Omental fat pad (tissue), 4 donors: Measurements from ENCODE around the gene ZNF668. TPM values are rescaled to one million over a fixed set of nuclear protein-coding genes. Genes with fewer than 3 reads are reported as not detected.

ENCODE experiments used
- ATAC-seq: fragments of 150-250 bp; one replicate; pipeline ENCODE4 v1.9.1; 2016; ENCODE audit warnings: mild to moderate bottlenecking, moderate library complexity; ENCODE audit not compliant: low FRiP score
- DNase-seq: peaks from one replicate; pipeline ENCODE4 v3.0.0-alpha.2; 2019; ENCODE audit warnings: low spot score
- CTCF ChIP-seq, 3 donors: fragments of 450-650 bp; IDR thresholded peaks; one replicate each; pipeline ENCODE4 v1.5.1; 2016 to 2017; ENCODE audit warnings: antibody characterized with exemption in 3 of 3, mild to moderate bottlenecking in 3 of 3, moderate library complexity in 2 of 3
- total RNA-seq, 4 donors: library from RNA; depleted of rRNA; stranded (reverse); fragments of >200 nt; gene quantifications; one replicate each; pipeline ENCODE4 v1.1.0, GENCODE V29; 2016

ZNF668 gene
- total RNA-seq, 4 donors from 2014 or later: 7.4 to 13.9 (median 10.8) TPM

- ATAC-seq (peak; percentile 41), DNase-seq (peak; percentile 83)
- no peak for TF ChIP-seq CTCF (IDR thresholded peaks at IDR 0.05)
These were observed 40.1 kb downstream of the ZNF668 start for GRCh38 chr16:31033709-31034492.

- ATAC-seq: peak; percentile 90
- no peak for TF ChIP-seq CTCF (IDR thresholded peaks at IDR 0.05)
These were observed 41.0 kb downstream of the ZNF668 start, which contains the start of gene STX4 for GRCh38 chr16:31032736-31033708. STX4 (plus strand) TSS chr16:31033558; CDS start chr16:31033806, 248 bp downstream.

GRCh38 chr16:31031276-31031675, 42.8 kb downstream of the ZNF668 start:
- DNase-seq (no peak), ATAC-seq (no peak)
- no peak for TF ChIP-seq CTCF (IDR thresholded peaks at IDR 0.05)

More at GRCh38 chr16:31032736-31033708, 41.0 kb downstream of the ZNF668 start, which contains the start of gene STX4:
- DNase-seq: peak; percentile 96

GRCh38 chr16:31029272-31029671, 44.8 kb downstream of the ZNF668 start:
- ATAC-seq: no peak
- no peak for TF ChIP-seq CTCF (IDR thresholded peaks at IDR 0.05)
- DNase-seq: no peak

GRCh38 chr16:31025339-31025738, 48.7 kb downstream of the ZNF668 start:
- ATAC-seq (no peak), DNase-seq (no peak)
- no peak for TF ChIP-seq CTCF (IDR thresholded peaks at IDR 0.05)

- DNase-seq (no peak), ATAC-seq (no peak)
- no peak for TF ChIP-seq CTCF (IDR thresholded peaks at IDR 0.05)
These were observed 50.3 kb downstream of the ZNF668 start for GRCh38 chr16:31023627-31024226.
